ENCODE measurements around the gene CLIP2.

Gene CLIP2

GRCh38 chr7:74395745-74396311, 106.6 kb downstream of the CLIP2 start:
- DNase-seq (ENCODE audit: extremely low spot score), result no peak
- CTCF ChIA-PET, result no interaction called here
- POLR2A ChIA-PET, result no interaction called here
- TF ChIP-seq SP1 (IDR thresholded peaks at IDR 0.05) (no peak), SUZ12 (IDR thresholded peaks at IDR 0.05) (no peak), FOXM1 (IDR thresholded peaks at IDR 0.05; ENCODE audit: borderline replicate concordance) (no peak), HDGF (IDR thresholded peaks at IDR 0.05; ENCODE audit: borderline replicate concordance) (no peak), ZNF384 (IDR thresholded peaks at IDR 0.05) (no peak), TARDBP (IDR thresholded peaks at IDR 0.05) (no peak), ELF4 (IDR thresholded peaks at IDR 0.05) (no peak), CTBP1 (IDR thresholded peaks at IDR 0.05; ENCODE audit: borderline replicate concordance) (no peak), FOXA1 (IDR thresholded peaks at IDR 0.05) (no peak), LEF1 (IDR thresholded peaks at IDR 0.05; ENCODE audit: borderline replicate concordance) (no peak), PKNOX1 (IDR thresholded peaks at IDR 0.05) (no peak), L3MBTL2 (conservative IDR thresholded peaks at IDR 0.05) (no peak), ARNT (IDR thresholded peaks at IDR 0.05) (no peak), FOXK2 (IDR thresholded peaks at IDR 0.05) (no peak), BHLHE40 (IDR thresholded peaks at IDR 0.05; ENCODE audit: borderline replicate concordance) (no peak), NFRKB (IDR thresholded peaks at IDR 0.05) (no peak)

GRCh38 chr7:74396993-74397392, 107.8 kb downstream of the CLIP2 start:
- ChIA-PET POLR2A (no interaction called here), CTCF (no interaction called here)
- DNase-seq (ENCODE audit: extremely low spot score), result no peak
- TF ChIP-seq FOXK2 (IDR thresholded peaks at IDR 0.05) (no peak), PKNOX1 (IDR thresholded peaks at IDR 0.05) (no peak), BHLHE40 (IDR thresholded peaks at IDR 0.05; ENCODE audit: borderline replicate concordance) (no peak), FOXA1 (IDR thresholded peaks at IDR 0.05) (no peak), HDGF (IDR thresholded peaks at IDR 0.05; ENCODE audit: borderline replicate concordance) (no peak), ELF4 (IDR thresholded peaks at IDR 0.05) (no peak), SP1 (IDR thresholded peaks at IDR 0.05) (no peak), NFRKB (IDR thresholded peaks at IDR 0.05) (no peak), CTBP1 (IDR thresholded peaks at IDR 0.05; ENCODE audit: borderline replicate concordance) (no peak), L3MBTL2 (conservative IDR thresholded peaks at IDR 0.05) (no peak), LEF1 (IDR thresholded peaks at IDR 0.05; ENCODE audit: borderline replicate concordance) (no peak), ARNT (IDR thresholded peaks at IDR 0.05) (no peak), FOXM1 (IDR thresholded peaks at IDR 0.05; ENCODE audit: borderline replicate concordance) (no peak), ZNF384 (IDR thresholded peaks at IDR 0.05) (no peak), SUZ12 (IDR thresholded peaks at IDR 0.05) (no peak), TARDBP (IDR thresholded peaks at IDR 0.05) (no peak)

- CTCF ChIA-PET, result no interaction called here
- POLR2A ChIA-PET, result no interaction called here
These were observed 109.2 kb downstream of the CLIP2 start for GRCh38 chr7:74398426-74398825.

GRCh38 chr7:74399006-74399405, 109.8 kb downstream of the CLIP2 start:
- no peak for TF ChIP-seq SP1 (IDR thresholded peaks at IDR 0.05)
- no peak for TF ChIP-seq FOXM1 (IDR thresholded peaks at IDR 0.05; ENCODE audit: borderline replicate concordance)
- TF ChIP-seq HDGF (IDR thresholded peaks at IDR 0.05; ENCODE audit: borderline replicate concordance), result no peak
- TF ChIP-seq TARDBP (IDR thresholded peaks at IDR 0.05), result no peak
- no peak for TF ChIP-seq SUZ12 (IDR thresholded peaks at IDR 0.05)
- TF ChIP-seq L3MBTL2 (conservative IDR thresholded peaks at IDR 0.05), result no peak
- TF ChIP-seq NFRKB (IDR thresholded peaks at IDR 0.05), result no peak
- no peak for TF ChIP-seq CTBP1 (IDR thresholded peaks at IDR 0.05; ENCODE audit: borderline replicate concordance)
- no peak for TF ChIP-seq FOXK2 (IDR thresholded peaks at IDR 0.05)
- TF ChIP-seq LEF1 (IDR thresholded peaks at IDR 0.05; ENCODE audit: borderline replicate concordance), result no peak
- TF ChIP-seq ZNF384 (IDR thresholded peaks at IDR 0.05), result no peak
- TF ChIP-seq ELF4 (IDR thresholded peaks at IDR 0.05), result no peak
- no peak for TF ChIP-seq ARNT (IDR thresholded peaks at IDR 0.05)
- no peak for TF ChIP-seq FOXA1 (IDR thresholded peaks at IDR 0.05)
- TF ChIP-seq PKNOX1 (IDR thresholded peaks at IDR 0.05), result no peak
- no peak for TF ChIP-seq BHLHE40 (IDR thresholded peaks at IDR 0.05; ENCODE audit: borderline replicate concordance)
- no peak for DNase-seq (ENCODE audit: extremely low spot score)
- ChIA-PET CTCF (interaction anchor here (0.5 kb wide), 1 partner anchor 194 kb away, joined by 4 read pairs; no protein-coding TSS in a partner anchor), POLR2A (no interaction called here)

More at GRCh38 chr7:74398426-74398825, 109.2 kb downstream of the CLIP2 start:
- DNase-seq (ENCODE audit: extremely low spot score), result no peak
- no peak for TF ChIP-seq FOXA1 (IDR thresholded peaks at IDR 0.05)
- no peak for TF ChIP-seq ZNF384 (IDR thresholded peaks at IDR 0.05)
- no peak for TF ChIP-seq CTBP1 (IDR thresholded peaks at IDR 0.05; ENCODE audit: borderline replicate concordance)
- TF ChIP-seq PKNOX1 (IDR thresholded peaks at IDR 0.05), result no peak
- no peak for TF ChIP-seq SP1 (IDR thresholded peaks at IDR 0.05)
- TF ChIP-seq ARNT (IDR thresholded peaks at IDR 0.05), result no peak
- no peak for TF ChIP-seq SUZ12 (IDR thresholded peaks at IDR 0.05)
- TF ChIP-seq BHLHE40 (IDR thresholded peaks at IDR 0.05; ENCODE audit: borderline replicate concordance), result no peak
- TF ChIP-seq ELF4 (IDR thresholded peaks at IDR 0.05), result no peak
- TF ChIP-seq FOXM1 (IDR thresholded peaks at IDR 0.05; ENCODE audit: borderline replicate concordance), result no peak
- TF ChIP-seq HDGF (IDR thresholded peaks at IDR 0.05; ENCODE audit: borderline replicate concordance), result no peak
- TF ChIP-seq FOXK2 (IDR thresholded peaks at IDR 0.05), result no peak
- no peak for TF ChIP-seq NFRKB (IDR thresholded peaks at IDR 0.05)

Measured in HEK293T (cell line).